K562 treated with DMSO at 1 percent for 48 hours (cell line): ENCODE data around the gene GABRR3. TPM values are rescaled to one million over a fixed set of nuclear protein-coding genes. Genes with fewer than 3 reads are reported as not detected.

Experiments
- total RNA-seq: library from RNA; unstranded; fragments of 300-600 nt; gene quantifications from 2 replicates; pipeline ENCODE4 v1.2.3, GENCODE V29; 2022; ENCODE audit warnings: low replicate concordance; ENCODE audit errors: extremely low read depth

GABRR3 gene
- total RNA-seq = not detected in 2 replicates

GRCh38 chr3:98035208-98035607 lies at the start of gene GABRR3:
TSS of gene GABRR3 (minus strand) at chr3:98035315. CDS start at chr3:98034987, 328 bp downstream.

GRCh38 chr3:97971679-97972567 lies 63.2 kb downstream of the GABRR3 start, which contains the start of gene RIOX2:
TSS of gene RIOX2 (minus strand) at chr3:97972431. CDS start at chr3:97967593, 4,838 bp downstream.

Other genes with a start within 250 kb of the GABRR3 start
- not detected in 2 replicates for gene CRYBG3, start 213.3 kb downstream of the GABRR3 start, total RNA-seq
- gene RIOX2, start 62.9 kb downstream of the GABRR3 start, total RNA-seq = not detected in 2 replicates
- not detected in 2 replicates for gene OR5AC2, start 51.9 kb upstream of the GABRR3 start, total RNA-seq
- gene OR5H1, start 95.4 kb upstream of the GABRR3 start, total RNA-seq = not detected in 2 replicates
- gene OR5H14, start 112.2 kb upstream of the GABRR3 start, total RNA-seq = not detected in 2 replicates
- not detected in 2 replicates for gene OR5H15, start 131.4 kb upstream of the GABRR3 start, total RNA-seq
- gene OR5H6, start 228.9 kb upstream of the GABRR3 start, total RNA-seq = not detected in 2 replicates
- gene OR5H2, start 247.2 kb upstream of the GABRR3 start, total RNA-seq = not detected in 2 replicates